Smooth muscle cell (in vitro differentiated cells): ENCODE measurements around the gene TBC1D22A. TPM values are rescaled to one million over a fixed set of nuclear protein-coding genes. Genes with fewer than 3 reads are reported as not detected.

ENCODE experiments used
- DNase-seq: peaks from one replicate; lab custom pipeline; 2025; ENCODE audit not compliant: unreplicated experiment; lab: John Stamatoyannopoulos, UW
- H2AFZ ChIP-seq: fragments of 200-600 bp; sonication (generic); 2 replicates; pipeline ENCODE4 v1.6.0; 2016; ENCODE audit warnings: antibody characterized with exemption, low read depth, mild to moderate bottlenecking
- H3F3A ChIP-seq: fragments of 200-600 bp; sonication (generic); 2 replicates; pipeline ENCODE4 v1.6.0; 2017; ENCODE audit warnings: antibody characterized with exemption, low read depth
- H3K27ac ChIP-seq: fragments of 200-600 bp; sonication (generic); 2 replicates; pipeline ENCODE4 v1.5.1; 2016; ENCODE audit warnings: low read depth, mild to moderate bottlenecking
- H3K27me3 ChIP-seq: fragments of 200-600 bp; sonication (generic); 2 replicates; pipeline ENCODE4 v1.6.1; 2016; ENCODE audit warnings: low read depth, mild to moderate bottlenecking
- H3K36me3 ChIP-seq: fragments of 200-600 bp; sonication (generic); 2 replicates; pipeline ENCODE4 v1.5.1; 2016; ENCODE audit warnings: low read depth
- H3K4me1 ChIP-seq: fragments of 200-600 bp; sonication (generic); 2 replicates; pipeline ENCODE4 v1.5.1; 2016; ENCODE audit warnings: low read depth
- H3K4me2 ChIP-seq: fragments of 200-600 bp; sonication (generic); 2 replicates; pipeline ENCODE4 v1.6.0; 2016; ENCODE audit warnings: mild to moderate bottlenecking
- H3K4me3 ChIP-seq: fragments of 200-600 bp; sonication (generic); 2 replicates; pipeline ENCODE4 v1.5.1; 2016; ENCODE audit warnings: mild to moderate bottlenecking
- H3K79me2 ChIP-seq: fragments of 200-600 bp; sonication (generic); 2 replicates; pipeline ENCODE4 v1.6.0; 2016; ENCODE audit warnings: low read depth, mild to moderate bottlenecking
- H3K9ac ChIP-seq: fragments of 200-600 bp; sonication (generic); 2 replicates; pipeline ENCODE4 v1.6.0; 2016; ENCODE audit warnings: low read depth
- H3K9me3 ChIP-seq: fragments of 200-600 bp; sonication (generic); replicated peaks from 2 replicates; pipeline ENCODE4 v1.5.1; 2016; ENCODE audit warnings: low read depth
- H4K20me1 ChIP-seq: fragments of 200-600 bp; sonication (generic); 2 replicates; pipeline ENCODE4 v1.6.0; 2016; ENCODE audit warnings: low read depth
- WGBS: methylation state at CpG from one replicate; pipeline ENCODE4 v1.1.7; 2016; ENCODE audit warnings: low lambda C conversion rate; 5-methylcytosine and 5-hydroxymethylcytosine counted together
- polyA plus RNA-seq: library from polyadenylated mRNA; unstranded; fragments of >200 nt; fragmentation: Nextera tagmentation; extraction: Ambion mirVana; gene quantifications from 2 replicates; pipeline ENCODE4 v1.2.1, GENCODE V29; 2016
- total RNA-seq: library from RNA; depleted of rRNA; stranded (reverse); fragments of >200 nt; gene quantifications from 2 replicates; pipeline ENCODE4 v1.2.3, GENCODE V29; 2014
- TF ChIP-seq, protein P1 (sequence below): fragments of 200-600 bp; sonication (generic); IDR thresholded peaks from 2 replicates; pipeline ENCODE4 v1.5.1; 2017; ENCODE audit warnings: borderline replicate concordance, mild to moderate bottlenecking, antibody characterized with exemption; ENCODE audit not compliant: insufficient read depth, poor library complexity, severe bottlenecking

The TBC1D22A gene
- total and polyA plus RNA-seq, 2 experiments from 2014 or later: 12.5 to 14.4 TPM

- H3K4me2 ChIP-seq: no peak overlapping the region
- H3K36me3 ChIP-seq: no peaks in the 10 kb centered on the region
- no peaks in the 10 kb centered on the region for H3F3A ChIP-seq
- H3K4me1 ChIP-seq: no peaks in the 10 kb centered on the region
- no peaks in the 10 kb centered on the region for H3K27me3 ChIP-seq
- H3K4me3 ChIP-seq: no peak overlapping the region
- no peaks in the 10 kb centered on the region for H4K20me1 ChIP-seq
- H3K9ac ChIP-seq: no peak overlapping the region
- peaks cover 14% of the 10 kb centered on the region for H3K9me3 ChIP-seq
- no peak for DNase-seq
- TF ChIP-seq, protein P1, sequence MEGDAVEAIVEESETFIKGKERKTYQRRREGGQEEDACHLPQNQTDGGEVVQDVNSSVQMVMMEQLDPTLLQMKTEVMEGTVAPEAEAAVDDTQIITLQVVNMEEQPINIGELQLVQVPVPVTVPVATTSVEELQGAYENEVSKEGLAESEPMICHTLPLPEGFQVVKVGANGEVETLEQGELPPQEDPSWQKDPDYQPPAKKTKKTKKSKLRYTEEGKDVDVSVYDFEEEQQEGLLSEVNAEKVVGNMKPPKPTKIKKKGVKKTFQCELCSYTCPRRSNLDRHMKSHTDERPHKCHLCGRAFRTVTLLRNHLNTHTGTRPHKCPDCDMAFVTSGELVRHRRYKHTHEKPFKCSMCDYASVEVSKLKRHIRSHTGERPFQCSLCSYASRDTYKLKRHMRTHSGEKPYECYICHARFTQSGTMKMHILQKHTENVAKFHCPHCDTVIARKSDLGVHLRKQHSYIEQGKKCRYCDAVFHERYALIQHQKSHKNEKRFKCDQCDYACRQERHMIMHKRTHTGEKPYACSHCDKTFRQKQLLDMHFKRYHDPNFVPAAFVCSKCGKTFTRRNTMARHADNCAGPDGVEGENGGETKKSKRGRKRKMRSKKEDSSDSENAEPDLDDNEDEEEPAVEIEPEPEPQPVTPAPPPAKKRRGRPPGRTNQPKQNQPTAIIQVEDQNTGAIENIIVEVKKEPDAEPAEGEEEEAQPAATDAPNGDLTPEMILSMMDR: no peak
- no peak overlapping the region for H3K27ac ChIP-seq
- H3K79me2 ChIP-seq: no peaks in the 10 kb centered on the region
- WGBS: 84% methylated on average over 16 of the region's 17 CpGs
- H2AFZ ChIP-seq: no peak overlapping the region
These were observed 426.0 kb downstream of the TBC1D22A start for GRCh38 chr22:47188261-47189055.

DNA sequence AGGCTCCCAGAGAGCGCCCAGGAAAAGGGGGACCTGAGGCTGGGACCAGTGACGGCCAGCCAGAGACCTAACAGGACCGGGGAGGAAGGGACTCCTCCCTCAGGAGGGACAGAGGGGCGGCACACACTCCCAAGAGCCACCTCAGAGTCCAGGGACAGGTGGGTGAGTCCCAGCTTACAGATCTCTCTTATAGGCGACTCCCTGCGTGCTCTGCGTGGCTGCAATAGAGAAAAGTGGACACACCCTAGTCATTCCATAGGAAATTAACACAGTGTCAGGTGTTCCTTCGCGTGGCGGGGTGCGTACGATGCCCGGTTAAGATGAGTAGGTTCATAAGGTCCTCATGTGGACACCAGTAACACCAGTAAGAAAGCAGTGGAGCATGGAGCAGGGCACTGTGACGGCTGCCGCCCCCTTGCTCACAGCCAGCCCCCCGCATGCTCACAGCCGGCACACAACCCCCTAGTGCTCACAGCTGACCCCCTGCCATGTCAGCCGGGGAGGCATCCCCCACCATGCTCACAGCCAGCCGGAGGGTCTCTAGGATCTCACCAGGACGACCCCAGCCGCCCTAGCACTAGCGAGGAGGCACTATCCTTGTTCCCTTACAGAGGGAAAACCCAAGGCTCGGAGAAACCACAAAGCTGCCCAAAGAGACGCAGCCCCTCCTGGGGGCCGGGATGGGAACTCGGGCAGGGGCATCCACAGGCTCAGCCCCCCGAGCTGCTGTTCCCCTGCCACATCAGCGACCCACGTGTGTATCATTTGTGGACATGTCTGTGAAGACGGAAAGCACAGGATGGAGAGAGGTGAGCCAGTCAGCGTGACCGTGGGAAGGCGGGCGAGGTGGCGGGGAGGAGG lies 426.8 kb downstream of the TBC1D22A start:
- no peak for DNase-seq
- Histone ChIP-seq H3K4me3 (no peak overlapping the region), H3K9ac (no peak overlapping the region), H3K36me3 (no peaks in the 10 kb centered on the region), H4K20me1 (no peaks in the 10 kb centered on the region), H3K79me2 (no peaks in the 10 kb centered on the region), H3K27me3 (no peaks in the 10 kb centered on the region), H3K4me2 (no peak overlapping the region), H2AFZ (no peak overlapping the region), H3K4me1 (no peaks in the 10 kb centered on the region), H3K27ac (no peak overlapping the region), H3K9me3 (peaks cover 14% of the 10 kb centered on the region), H3F3A (no peaks in the 10 kb centered on the region)
- 94% methylated on average over 34 of the region's 35 CpGs for WGBS
- TF ChIP-seq, protein P1: no peak

GRCh38 chr22:47190276-47190956 lies 428.0 kb downstream of the TBC1D22A start:
- TF ChIP-seq, protein P1: no peak
- Histone ChIP-seq H4K20me1 (no peaks in the 10 kb centered on the region), H3K4me2 (no peak overlapping the region), H3F3A (no peaks in the 10 kb centered on the region), H3K4me1 (no peaks in the 10 kb centered on the region), H3K9me3 (peaks cover 7% of the 10 kb centered on the region), H3K9ac (no peak overlapping the region), H2AFZ (no peak overlapping the region), H3K4me3 (no peak overlapping the region), H3K36me3 (no peaks in the 10 kb centered on the region), H3K27me3 (no peaks in the 10 kb centered on the region), H3K27ac (no peak overlapping the region), H3K79me2 (no peaks in the 10 kb centered on the region)
- WGBS: 91% methylated on average over 23 of the region's 23 CpGs
- no peak for DNase-seq
